ENCODE results near the gene MIX23.

Gene MIX23

GRCh38 chr3:122382888-122383666 lies at the start of gene MIX23:
Gene MIX23 (minus strand): TSS chr3:122383231. CDS start chr3:122383224, 7 bp downstream.
- DNase-seq, result peak; percentile 86

GRCh38 chr3:122430371-122430770 lies 47.3 kb upstream of the MIX23 start:
- DNase-seq, result no peak

GRCh38 chr3:122427857-122428471 lies 44.9 kb upstream of the MIX23 start:
- no peak for DNase-seq

GRCh38 chr3:122421836-122422235 lies 38.8 kb upstream of the MIX23 start:
- DNase-seq, result no peak

- no peak for DNase-seq
These were observed 38.1 kb upstream of the MIX23 start for GRCh38 chr3:122421101-122421500.

GRCh38 chr3:122416966-122417365 lies 33.9 kb upstream of the MIX23 start:
- DNase-seq, result no peak

- DNase-seq, result no peak
These were observed 33.0 kb upstream of the MIX23 start, which contains the start of gene WDR5B for GRCh38 chr3:122415762-122416654. Gene WDR5B (minus strand): TSS chr3:122416062. CDS start chr3:122415528, 534 bp downstream.

- no peak for DNase-seq
These were observed 32.2 kb upstream of the MIX23 start for GRCh38 chr3:122415104-122415744.

- DNase-seq, result no peak
These were observed 31.4 kb upstream of the MIX23 start for GRCh38 chr3:122414391-122414790.

GRCh38 chr3:122410639-122411038 lies 27.6 kb upstream of the MIX23 start:
- DNase-seq, result no peak

GRCh38 chr3:122410111-122410510 lies 27.1 kb upstream of the MIX23 start:
- DNase-seq, result no peak

GRCh38 chr3:122409446-122409845 lies 26.4 kb upstream of the MIX23 start:
- DNase-seq, result no peak

- no peak for DNase-seq
These were observed 24.9 kb upstream of the MIX23 start for GRCh38 chr3:122407946-122408345.

- no peak for DNase-seq
These were observed 23.2 kb upstream of the MIX23 start for GRCh38 chr3:122406198-122406597.

GRCh38 chr3:122405015-122405414 lies 22.0 kb upstream of the MIX23 start:
- DNase-seq, result no peak

- DNase-seq, result no peak
These were observed 20.5 kb upstream of the MIX23 start for GRCh38 chr3:122403489-122403888.

GRCh38 chr3:122398920-122399319 lies 15.9 kb upstream of the MIX23 start:
- DNase-seq, result no peak

GRCh38 chr3:122397201-122397600 lies 14.2 kb upstream of the MIX23 start:
- no peak for DNase-seq

GRCh38 chr3:122396511-122396910 lies 13.5 kb upstream of the MIX23 start:
- DNase-seq, result no peak

- DNase-seq, result no peak
These were observed 12.6 kb upstream of the MIX23 start for GRCh38 chr3:122395582-122395981.

GRCh38 chr3:122394173-122394572 lies 11.1 kb upstream of the MIX23 start:
- no peak for DNase-seq

- DNase-seq, result peak; percentile 50
These were observed 10.1 kb upstream of the MIX23 start for GRCh38 chr3:122392868-122393844.

All from NCI-H2081 treated with DMSO at 0.1 percent for 48 hours (cell line).